ENCODE results near the gene FSTL5.

FSTL5 gene

DNA sequence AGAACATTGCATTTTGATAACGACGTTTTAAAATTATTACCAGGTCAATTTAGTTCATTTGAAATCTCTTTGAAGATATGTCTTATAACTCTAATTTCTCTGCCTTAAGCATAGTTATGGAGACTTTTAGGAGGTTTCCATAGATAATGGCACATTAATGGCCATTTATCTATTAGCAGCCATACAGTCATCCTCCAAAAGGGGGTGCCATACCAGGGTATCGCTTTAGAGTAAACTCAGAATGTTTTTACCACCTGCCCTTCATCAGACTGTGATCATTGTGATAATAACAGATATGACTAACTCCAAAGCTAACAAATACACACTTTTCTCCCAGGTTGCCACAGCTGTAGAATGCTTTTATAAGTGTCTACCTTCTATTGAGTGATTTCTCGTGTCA, 461.5 kb downstream of the FSTL5 start:
- DNase-seq = peak in 1 of 2 experiments; percentile 0

DNA sequence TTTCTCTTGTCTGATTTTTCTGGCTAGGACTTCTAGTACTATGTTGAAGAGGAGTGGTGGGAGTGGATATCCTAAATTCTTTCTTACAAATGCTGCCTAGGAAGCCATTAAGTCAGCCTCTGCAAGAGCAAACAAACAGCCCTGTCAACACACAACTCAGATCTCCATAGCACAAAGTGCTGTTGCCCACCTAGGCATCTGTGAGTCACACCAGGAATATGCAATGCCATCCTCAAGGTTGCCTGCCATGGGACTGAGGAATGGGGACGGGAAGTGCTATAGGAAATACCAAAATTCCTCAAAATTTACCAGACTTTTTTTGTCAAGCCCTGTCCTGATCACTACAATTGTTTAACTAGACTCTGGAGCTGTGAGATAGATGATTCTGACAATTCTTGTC, 466.9 kb downstream of the FSTL5 start:
- no peak for DNase-seq

DNA sequence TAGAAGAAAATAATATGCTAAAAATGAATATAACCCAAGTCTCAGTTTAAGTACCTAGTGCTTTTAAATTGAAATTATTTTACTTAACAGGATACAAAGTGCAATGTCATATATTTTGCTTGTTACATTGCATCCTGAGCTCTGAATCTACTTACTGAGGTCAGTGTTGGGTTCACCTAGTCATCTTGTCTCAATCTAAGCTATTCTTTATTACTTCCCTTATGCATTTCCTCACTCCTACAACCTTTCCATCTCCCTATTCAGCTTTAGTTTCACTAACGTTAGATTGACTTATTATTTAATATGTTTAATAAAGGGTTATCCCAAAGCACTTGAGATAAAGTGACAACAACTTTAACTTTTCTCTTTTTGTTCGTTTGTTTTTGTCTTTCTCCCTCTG, 483.7 kb downstream of the FSTL5 start:
- no peak for DNase-seq

DNA sequence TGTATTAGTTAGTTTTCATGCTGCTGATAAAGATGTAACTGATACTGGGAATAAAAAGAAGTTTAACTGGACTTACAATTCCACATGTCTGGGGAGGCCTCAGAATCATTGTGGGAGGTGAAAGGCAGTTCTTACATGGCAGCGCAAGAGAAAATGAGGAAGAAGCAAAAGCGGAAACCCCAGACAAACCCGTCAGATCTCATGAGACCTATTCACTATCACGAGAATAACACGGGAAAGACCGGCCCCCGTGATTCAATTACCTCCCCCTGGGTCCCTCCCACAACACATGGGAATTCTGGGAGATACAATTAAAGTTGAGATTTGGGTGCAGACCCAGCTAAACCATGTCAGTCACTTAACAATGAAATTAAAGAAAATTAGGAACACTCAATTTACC, 499.1 kb downstream of the FSTL5 start:
- DNase-seq = no peak

DNA sequence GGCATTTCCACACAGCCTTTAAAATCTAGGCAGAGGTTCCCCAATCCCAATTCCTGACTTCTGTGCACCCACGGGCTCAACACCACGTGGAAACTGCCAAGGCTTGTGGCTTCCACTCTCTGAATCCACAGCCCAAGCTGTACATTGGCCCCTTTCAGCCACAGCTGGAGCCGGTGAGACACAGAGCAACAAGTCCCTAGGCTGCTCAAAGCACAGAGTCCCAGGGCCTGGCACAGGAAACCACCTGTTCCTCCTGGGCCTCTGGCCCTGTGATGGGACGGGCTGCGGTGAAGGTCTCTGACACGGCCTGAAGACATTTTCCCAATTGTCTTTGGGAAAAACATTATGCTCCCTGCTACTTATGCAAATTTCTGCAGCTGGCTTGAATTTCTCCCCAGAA, 500.0 kb downstream of the FSTL5 start:
- no peak for DNase-seq

DNA sequence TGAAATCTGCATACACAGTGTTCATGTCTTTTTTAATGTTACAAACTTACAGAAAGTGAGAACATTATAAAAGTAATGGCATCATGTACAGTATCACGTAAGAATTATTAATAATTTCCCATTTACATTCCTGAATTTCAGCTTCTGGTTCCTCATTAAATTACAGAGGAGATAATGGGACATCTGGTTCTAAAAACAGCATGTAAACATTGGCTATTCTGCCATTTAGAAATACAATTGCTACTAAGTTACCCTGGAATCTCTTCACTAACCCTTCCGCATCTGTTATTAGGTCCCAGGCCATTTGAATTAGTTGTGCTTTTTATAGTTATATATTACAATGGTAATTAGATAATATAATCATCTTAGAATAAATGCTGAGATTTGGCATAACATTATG, 505.1 kb downstream of the FSTL5 start:
- no peak for DNase-seq

DNA sequence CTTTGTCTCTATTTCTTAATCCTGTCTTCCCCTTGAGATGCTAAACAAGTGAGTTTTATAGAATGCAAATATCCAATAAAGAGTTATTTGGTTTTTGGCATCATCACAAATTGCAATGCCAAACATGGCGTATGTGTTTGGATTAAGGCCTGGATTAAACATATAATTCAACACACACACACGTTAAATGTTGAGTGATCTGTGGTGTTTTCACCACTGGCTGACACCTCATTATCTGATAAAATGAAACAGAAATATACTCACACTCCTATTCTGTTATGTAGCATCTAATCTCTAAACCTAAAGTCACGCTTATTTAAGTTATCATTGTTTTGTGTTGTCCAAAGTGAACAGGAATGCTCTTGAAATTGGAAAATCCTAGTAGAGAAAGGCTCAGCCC, 506.2 kb downstream of the FSTL5 start:
- no peak for DNase-seq

DNA sequence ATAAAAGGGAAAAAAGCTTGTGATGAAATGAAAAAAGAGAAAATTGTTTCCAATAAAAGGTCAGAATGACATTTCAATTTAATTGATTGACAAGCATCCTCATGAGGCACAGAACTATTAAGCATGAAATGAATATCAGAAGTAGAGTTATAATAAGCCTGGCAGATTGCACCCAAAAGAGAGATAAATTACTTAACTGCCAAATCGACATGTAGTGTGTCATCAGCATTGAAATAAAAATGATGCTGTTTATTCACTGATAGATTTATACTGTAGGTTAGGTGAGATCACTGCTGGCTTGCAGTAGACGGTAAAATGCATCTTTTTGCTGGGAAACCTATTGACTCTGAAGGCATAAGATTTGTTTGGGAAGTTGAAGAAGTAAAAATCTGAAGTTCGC, 507.2 kb downstream of the FSTL5 start:
- DNase-seq = no peak

DNA sequence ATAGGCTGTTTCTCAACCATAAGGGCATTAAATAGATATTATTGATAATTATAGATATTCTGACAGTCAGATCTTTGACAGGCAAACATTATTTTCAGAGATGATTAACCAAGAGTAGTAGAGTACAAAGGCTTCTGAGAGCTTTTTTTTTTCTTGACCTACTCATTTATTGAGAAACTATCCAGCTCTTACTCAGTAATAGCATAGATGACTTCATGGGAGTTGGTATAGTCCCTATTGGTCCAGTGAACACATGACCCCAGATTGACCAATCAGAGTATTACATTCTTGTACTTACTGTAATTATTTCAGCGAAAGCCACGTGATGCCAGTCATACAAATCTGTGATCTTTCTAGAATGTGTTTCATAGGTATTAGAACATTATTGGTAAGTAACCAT, 508.7 kb downstream of the FSTL5 start:
- DNase-seq = no peak

DNA sequence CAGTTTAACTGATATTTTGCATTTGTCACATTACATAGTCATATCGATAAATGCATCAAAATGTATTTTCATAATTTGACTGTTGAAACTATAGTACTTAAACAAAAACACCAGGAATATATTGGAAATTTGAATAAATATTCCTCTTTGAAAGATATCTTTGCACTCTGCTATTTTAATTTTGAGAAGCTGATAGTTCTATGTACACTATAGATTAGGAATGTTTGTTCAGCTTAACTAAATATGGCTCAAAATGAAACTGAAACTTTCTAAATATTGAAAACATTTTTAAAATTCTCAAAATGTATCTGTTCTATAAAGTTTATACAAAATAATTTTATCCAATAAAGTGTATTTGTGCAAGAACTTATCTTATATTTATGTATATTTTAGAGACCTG, 510.1 kb downstream of the FSTL5 start:
- DNase-seq = no peak

DNA sequence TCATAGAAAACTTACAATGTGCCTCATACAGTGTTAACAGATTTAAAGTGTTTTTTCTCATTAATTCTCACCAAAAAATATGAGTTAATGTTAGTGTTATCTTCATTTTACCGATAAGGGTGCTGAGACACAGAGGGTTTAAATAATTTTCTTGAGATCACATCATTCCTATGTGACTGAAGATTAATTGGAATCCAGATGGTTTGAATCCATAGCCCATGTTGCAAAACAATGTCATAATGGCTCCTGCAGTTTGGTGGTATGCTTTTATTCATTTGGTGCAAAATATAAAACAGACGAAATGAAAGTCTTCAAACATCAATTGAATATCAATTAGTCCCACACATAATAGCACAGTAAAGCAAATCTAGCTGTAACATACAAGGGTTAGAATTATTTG, 512.2 kb downstream of the FSTL5 start:
- no peak for DNase-seq

DNA sequence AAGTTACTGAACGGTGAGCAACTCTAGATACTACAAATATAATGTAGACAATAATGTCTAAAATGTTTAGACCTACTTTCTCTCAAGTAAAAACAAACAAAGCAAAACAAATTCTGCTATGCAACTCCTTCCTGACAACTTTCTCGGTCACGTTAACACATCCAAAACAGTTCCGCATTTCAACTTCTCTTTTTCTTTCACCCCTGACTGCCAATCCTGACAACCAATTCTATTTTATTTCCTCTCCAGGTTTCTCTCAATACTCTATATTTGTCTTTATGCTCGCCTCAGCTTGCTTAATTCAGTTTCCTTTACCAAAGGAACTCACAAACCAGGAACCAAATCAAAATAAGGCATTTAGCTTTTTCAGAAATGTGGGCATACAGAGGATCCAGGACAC, 513.0 kb downstream of the FSTL5 start:
- no peak for DNase-seq

DNA sequence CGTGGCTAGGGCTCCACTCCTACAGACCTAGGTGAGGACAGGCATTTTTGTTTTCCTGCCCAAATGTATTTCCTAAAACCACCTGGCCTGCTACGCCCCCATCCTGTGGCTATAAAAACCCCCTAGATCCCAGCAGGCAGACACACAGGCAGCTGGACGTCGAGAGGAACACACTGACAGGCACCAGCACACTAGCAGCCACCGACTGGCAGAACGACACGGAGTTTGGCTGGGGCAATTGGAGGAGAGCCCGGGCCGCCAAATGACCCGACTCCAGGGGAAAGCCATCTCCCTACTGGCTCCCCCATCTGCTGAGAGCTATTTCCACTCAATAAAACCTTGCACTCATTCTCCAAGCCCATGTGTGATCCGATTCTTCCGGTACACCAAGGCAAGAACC, 516.0 kb downstream of the FSTL5 start:
- DNase-seq = no peak

DNA sequence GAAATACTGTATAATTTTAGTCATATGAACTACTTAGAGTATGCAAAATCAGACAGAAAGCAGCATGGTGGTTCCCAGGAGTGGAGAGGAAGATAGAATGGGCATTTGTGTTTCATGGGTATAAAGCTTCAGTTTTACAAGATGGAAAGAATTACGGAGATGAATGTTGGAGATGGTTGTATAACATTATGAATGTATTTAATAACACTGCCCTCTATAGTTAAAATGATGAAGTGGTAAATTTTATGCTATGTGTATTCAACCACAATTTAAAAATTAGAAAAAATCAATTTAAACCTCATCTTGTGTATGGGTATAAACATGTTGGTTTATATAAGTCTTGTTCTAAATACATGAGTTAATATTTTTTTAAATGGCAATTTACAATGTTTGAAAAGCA, 521.1 kb downstream of the FSTL5 start:
- DNase-seq = peak in 1 of 2 experiments; percentile 3

DNA sequence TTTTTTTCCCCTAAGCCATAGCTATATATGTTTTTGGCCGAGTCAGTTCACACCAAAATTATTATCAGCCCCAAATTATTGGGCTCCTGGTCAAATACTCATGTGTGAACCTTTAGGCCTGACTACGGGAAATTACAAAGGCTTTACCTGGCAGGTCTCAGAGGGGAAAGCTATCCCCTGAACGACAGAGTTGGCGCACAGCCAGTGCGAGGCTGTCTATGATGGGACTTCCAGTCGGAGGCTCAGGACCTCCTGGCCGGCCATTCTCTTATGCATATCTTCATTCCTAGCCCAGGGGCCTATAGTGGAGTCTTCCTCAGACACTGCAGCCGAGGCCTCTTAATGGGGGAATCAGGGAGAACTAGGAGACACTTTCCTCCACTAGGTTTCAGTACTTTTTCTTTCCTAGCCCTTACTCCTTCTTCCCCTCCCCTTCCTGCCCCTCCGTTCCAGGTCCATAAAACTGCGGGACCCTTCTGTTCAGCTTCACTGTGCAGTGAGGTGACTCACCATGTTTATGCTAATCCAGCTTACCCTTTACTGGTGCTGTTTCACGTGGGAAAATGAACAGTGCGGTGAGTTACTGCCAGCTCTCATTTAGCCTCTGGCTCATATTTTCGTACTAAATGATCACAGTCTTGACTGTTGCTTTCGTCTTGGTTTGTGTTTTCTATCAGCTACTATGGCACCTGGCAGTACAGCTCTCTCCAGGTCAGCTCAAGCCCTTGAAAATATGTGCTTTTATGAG, 533.9 kb downstream of the FSTL5 start:
- DNase-seq = no peak

DNA sequence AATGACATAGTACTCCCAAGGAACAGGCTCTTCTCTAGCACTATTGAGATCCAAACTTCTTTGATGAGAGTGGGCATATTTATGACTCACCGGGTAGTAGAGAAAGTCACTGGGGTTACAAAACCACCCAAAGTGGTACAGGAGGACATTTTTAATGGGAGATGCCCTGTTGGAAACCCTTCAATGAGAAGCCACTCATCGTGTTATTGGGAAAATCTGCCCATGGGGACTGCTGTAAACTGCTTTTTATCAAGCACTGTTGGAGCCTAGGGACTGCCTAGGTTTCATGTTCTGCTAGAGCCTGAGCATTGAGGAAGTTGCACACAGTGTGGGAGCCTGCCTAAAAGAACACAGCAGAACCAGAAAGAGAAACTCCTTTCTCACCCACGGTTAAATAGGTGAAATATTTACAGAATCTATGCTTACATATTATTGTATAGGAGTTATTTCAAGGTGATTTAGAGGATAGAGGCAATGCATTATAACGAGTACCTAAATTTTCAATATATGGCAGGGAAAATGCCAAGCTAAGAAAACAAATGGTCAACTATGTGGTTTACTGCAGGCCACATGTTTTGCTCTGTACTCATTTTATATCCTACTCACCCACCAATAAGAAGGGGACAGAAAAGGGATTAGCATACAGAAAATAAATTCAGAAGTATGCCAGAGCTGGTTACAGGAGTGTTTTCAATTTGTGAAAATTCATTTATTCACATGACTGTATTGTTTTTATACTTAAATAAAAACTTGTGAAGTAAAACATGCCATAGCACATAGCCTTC, 559.1 kb downstream of the FSTL5 start:
- no peak for DNase-seq

DNA sequence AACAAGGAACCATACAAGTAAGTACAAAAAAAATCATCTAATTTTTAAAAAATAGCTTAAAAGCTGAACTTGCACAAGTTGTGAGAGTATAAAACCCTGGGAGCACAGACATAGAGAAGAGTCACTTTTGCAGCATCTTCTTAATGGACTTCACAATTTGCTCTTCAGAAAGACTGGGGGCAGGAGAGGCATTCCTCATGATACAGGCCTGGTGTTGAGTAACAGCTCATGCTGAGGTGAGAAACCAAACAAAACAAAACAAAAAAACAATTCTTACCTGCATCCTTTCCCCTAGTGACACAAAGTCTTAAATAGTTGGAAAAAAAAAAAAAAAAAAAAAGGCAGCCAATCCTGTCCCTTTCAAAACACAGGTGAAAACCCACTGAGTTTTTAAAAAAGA, 562.8 kb downstream of the FSTL5 start:
- DNase-seq = no peak

DNA sequence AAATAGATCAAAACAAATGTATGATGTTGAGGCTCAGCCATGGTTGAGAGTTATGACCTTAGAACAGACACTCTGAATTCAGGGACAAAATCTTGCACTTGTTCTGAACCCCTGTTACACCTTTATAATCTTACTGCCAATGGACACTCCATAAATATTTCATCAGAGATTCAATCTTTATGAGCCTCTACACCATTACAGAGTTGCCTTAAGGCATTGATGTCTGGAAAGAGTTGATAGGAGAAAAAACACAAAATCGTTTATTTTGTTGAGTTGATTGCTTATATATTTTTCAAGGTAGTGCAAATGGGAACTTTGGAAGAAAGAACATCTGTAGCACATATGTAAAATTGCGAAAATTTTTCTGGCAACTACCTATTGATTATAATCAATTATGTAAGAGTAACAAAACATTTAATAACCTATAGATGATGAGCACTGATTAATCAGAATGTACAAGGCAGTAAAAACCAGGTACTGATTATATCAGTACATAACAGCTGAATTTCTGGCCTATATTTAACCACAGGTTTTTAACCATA, 568.5 kb downstream of the FSTL5 start:
- no peak for DNase-seq

DNA sequence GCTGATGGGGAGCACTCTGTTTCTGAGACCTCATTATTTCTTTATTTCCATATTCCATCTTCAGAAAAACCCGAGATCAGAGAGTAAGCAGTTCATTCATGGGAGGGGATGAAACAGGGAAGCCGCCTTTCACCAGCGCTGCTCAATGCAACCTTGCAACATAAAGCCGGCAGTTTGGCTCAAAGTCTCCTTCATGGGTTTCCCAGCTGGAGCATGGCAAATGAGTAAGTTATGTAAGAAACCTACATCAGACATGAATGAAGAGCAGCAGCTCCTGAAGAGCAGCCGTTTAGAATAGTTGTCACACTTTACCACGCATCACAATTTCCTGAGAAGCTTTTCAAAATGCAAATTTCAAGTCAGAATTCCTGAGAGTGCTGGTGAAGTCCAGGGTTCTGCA, 578.8 kb downstream of the FSTL5 start:
- DNase-seq = no peak

DNA sequence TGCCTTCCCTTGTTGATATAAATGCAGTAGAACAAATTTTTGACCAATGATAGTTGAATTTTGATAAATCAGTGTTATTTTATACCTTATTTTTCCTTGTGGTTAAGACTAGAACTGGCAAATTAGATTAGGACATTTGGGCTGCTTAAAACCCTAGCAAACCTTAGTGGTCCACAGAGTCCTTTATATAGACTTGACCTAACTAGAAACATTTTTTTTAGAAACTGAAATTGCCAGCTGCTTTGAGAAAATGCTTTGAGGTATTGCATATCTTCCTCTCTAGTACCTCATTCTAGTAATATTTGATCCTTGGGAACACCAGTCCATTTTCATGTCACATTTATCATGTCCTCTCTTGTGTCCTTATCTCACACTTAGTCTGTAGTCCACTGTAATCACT, 580.3 kb downstream of the FSTL5 start:
- no peak for DNase-seq

DNA sequence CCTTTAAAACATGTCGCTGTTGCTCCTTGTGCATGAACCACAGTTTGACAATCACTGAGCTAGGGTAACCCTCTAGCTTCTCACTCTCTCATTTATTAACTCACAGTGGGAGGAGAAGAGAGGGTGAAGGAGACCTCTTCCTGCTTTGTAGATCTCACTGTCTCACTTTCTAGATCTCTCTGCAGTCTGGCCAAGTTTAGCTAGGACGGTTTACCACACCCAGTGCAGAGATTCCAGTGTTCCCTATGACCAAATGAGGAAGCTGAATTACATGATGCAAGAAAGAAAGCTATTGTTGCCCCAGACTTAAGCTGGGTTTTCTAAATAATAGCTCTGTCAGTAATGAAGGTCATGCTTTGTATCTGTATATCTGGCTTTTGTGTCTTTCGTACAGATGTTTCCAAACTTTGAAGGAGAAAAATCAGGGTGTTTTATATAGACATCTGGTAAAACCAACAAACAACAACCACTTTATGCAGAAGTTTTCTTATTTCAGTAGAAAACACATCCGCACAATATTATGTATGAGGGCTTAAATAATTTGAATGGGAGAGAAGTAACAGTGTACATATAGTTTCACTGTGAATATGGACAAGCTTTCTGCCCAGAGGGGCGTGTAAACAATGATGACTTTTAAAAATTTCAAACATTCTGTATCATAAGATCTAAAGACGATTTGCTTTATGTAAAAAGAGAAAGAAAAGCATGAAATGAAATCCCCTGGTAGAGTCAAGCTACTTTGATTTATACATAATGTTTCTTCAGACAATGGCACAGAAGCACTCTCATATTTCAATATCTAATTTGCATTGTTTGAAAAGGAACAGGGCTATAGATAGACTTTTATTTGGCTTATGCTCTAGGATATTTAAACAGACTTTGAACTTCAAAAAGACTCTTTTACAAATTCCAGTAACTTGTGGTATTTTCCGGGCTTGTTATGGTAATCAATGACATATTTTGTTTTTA, 582.3 kb downstream of the FSTL5 start:
- no peak for DNase-seq

DNA sequence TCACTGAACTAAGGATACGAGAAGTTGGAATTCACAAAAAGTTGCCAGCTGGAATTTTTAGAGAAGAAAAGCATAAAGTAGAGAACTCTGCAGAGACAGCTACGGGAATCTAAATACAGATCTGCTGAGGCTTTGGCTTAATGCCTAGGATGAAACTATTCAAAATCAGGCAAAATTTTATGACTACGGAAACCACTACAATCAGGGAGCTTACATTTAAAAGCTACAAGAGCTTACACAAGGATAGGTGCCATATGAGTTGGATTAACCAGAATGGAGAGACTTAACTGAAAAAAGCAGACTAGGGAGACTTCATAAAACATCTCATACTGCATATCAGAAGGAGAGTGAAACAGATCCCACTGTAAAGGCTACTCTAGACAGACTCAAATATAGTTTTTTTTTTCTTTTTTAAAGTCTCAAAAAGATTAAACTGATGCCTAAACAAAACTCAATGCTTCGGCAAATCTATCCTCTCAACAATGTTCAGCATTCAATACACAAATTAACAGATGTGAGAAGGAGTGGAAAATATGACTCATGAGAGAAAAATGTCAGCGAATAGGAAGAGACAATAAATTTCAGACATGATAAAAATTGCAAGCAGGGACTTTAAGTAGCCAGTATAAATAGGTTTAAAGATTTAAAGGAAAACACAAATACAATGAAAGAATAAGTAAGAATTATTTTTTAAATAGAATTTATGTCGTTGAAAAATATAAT, 586.1 kb downstream of the FSTL5 start:
- DNase-seq = no peak

Data from NCI-H526 (cell line).